Activated CD8-positive, alpha-beta memory T cell treated with anti-CD3 and anti-CD28 coated beads, Interleukin-2, amount 50 U/mL, for 24 hours (primary cell): ENCODE results near the gene GLB1L2.

Experiments
- DNase-seq: peaks from one replicate; pipeline ENCODE4 v3.0.0-alpha.2; 2020; ENCODE audit errors: extremely low read depth

The GLB1L2 gene

DNA sequence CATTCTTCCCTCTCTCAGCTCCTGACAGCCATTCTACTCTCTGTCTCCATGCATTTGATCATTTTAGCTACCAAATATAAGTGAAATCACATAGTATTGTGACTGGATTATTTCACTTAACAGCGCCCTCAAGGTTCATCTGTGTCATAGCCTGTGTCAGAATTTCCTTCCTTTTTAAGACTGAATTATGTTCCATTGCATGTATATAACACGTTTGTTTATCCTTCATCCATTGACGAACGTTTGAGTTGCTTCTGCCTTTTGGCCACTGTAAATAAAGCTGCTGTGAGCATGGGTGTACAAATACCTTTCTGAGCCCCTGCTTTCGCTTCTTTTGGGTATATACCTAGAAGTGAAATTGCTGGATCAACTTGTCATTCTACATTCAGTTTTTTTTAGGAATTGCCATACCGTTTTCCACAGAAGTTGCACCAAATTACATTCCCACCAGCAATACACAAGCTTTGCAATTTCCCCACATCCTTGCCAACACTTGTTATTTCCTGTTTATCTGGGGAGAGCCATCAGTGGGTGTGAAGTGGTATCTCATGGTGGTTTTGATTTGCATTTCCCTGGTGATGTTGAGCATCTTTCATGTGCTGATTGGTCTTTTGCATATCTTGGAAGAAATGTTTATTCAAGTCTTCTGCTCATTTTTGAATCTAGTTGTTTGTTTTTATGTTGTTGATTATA, 17.5 kb downstream of the GLB1L2 start:
- no peak for DNase-seq

DNA sequence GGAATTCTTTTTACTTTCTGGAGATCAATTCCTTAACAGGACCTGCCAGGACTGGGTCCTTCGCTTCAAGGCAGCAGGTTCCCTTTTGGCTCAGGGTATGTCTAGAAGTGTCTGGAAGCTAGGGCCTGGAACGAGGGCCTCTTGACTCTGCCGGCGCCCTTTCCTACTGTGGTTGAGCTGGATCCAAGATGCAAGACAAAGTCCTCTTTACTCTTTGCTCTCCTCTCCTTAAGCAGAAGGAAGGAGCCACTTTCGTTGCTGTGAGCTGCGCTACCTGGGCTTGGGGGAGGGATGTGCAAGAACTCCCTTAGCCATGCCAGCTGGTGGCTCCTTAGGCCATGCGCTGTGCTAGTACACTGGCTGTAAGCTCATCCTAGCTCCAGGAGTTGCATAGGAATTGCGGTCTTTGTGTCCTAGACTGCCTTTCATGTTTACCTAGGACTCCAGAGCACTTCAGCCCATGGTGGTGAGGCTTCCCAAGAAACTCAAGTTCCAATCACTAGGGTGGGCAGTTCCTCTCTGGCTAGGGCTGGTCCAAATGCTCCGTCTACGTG, 18.1 kb downstream of the GLB1L2 start:
- no peak for DNase-seq

DNA sequence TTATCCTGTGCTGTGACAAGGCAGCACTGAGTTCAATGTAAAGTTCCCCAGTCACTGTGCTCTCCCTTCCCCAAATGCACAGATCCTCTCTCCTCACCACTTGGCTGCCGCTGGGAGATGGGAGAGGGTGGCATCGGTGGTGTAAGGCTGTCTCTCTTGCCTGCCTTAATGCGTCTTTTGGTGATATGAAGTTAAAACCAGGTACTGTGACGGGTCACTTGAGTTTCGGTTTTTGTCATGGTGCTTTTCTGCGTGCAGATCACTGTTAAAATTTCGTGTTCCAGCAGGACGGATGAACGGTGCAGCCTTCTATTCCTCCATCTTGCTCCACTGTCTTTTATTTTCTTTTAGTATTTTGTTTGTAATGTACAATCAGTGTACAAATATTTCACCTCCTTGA, 18.6 kb downstream of the GLB1L2 start:
- DNase-seq, result no peak

DNA sequence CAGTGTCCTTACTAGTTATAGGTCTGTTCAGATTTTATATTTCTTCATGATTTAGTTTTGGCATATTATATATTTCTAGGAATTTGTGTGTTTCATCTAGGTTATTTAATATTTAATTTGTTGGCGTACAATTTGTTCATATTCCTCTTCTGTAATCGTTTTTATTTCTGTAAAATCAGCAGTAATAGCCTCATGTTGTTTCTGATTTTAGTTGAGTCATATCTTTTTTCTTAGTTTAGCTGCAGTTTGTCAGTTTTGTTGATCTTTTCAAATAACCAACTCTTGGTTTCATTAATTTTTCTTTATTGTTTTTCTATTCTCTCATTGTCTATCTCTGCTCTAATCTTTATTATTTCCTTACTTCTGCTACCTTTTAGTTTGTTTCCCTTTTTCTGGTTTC, 20.3 kb downstream of the GLB1L2 start:
- no peak for DNase-seq

DNA sequence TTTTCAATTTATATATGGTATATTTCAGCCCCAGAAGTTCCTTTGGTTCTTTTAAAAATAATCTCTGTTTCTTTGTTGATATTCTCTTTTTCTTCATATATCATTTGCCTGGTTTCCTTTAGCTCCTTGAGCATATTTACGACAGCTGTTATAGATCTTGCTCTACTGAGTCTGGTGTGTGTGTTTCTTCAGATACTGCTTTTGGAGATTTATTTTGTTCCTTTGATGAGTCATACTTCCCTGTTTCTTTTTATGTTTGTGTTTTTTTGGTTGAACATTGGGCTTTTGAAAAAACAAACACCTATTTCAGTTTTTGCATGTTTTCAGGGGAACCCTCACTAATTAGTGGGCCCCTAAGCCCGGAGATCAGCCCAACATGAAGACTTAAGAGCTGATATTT, 23.3 kb downstream of the GLB1L2 start:
- no peak for DNase-seq

DNA sequence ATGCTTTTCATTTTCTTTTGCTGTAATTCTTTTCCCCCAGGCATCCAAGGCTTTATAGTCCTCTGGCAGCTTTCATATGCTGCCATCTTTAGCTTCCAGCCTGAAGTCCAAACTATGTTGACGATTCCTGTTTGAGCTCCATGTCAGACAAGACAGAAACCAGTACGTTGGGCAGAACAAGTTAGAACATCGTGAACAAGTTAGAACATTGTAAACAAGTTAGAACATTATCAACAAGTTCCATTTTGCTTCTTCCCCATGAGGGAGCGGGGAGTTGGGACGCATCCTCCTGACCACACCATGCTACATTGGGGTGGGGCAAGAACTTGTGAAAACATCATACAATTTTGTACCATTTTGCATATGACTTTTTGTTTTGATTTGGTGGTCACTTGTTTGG, 23.9 kb downstream of the GLB1L2 start:
- no peak for DNase-seq

DNA sequence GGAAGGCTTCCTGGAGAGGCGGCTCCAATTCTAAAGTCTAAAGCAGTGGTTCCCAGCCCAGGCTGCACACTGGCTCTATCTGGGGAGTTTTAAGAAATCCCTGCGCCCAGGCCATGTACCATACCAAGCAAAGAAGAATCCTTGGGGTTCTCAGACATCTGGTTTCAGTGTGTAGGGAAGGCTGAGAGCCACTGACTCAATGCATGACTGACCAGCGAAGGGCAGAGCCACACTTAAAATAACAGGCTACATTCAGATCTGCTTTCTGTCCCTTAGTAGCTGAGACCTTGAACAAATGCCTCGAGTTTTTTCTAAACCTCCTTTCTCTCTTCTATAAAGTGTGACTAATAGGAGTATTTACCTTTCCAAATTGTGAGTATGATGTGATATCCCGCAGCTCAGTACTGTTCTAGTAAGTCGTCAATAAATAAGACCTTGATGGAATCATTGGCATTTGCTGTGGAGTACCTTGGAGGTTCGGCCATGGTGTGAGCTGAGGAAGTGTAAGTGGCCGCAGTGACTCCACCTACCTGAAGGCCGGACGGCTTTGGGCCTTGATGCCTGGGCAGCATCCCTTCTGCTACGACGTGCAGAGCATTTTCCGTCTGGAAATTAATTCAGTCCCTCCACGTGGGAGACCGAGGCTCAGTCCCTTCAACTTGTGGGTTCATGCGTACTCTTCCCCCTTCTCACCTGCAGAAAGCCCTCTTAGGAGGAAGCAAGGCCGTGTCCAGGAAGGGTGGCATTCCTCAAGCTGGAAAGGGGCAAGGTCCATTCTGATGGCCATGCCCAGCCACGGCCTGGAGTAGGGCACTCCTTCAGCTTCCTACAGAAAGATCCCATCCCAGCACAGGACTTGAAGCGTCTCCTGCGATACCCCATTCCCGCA, 25.1 kb downstream of the GLB1L2 start:
- no peak for DNase-seq

DNA sequence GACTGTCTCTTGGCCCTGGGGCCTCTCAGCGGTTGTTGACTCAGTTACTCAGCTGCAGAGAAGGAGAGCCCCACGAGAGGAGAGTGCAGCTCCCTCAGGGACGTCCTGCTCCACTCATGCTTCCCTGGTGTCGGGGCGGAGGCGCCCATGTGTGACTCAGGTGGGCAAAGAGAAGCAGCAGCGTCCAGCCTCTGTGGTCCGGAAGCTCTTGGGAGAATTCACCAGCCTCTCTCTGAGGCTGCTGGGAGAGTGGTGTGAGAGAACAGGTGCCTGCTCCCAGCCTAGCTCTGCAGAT, 25.7 kb downstream of the GLB1L2 start:
- no peak for DNase-seq

DNA sequence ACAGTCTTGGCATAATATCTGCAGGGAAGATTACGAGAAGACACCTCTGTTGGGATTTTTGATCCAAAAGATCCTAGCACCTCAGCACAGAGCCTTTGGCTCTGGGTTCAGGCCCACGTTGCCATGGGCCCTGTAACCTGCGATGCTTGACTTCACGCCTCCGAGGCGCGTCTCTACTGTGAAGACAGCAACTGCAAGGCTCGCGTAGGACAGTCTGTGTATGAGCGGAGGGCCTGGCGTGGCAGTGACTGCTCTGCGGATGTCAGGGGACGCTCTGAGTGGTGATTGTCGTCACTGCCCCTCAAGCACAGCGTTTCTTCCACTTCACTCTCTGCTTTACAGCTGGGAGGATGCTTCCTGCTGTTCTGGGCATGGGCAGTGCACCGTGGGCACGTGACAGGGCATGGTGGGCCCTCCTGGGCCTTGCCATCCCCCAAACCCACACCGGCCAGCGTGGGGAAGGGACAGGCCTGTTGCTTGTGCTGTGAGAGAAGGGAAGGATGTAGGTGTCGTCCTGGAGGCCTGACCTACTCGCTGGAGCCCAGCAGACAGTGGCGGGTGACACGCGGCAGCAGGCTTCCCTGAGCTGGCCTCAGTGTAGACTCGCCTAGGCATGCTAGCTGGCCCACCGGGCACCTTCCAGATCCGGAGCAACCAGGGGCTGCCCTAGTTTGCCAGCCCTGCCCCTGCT, 26.5 kb downstream of the GLB1L2 start:
- DNase-seq, result no peak

DNA sequence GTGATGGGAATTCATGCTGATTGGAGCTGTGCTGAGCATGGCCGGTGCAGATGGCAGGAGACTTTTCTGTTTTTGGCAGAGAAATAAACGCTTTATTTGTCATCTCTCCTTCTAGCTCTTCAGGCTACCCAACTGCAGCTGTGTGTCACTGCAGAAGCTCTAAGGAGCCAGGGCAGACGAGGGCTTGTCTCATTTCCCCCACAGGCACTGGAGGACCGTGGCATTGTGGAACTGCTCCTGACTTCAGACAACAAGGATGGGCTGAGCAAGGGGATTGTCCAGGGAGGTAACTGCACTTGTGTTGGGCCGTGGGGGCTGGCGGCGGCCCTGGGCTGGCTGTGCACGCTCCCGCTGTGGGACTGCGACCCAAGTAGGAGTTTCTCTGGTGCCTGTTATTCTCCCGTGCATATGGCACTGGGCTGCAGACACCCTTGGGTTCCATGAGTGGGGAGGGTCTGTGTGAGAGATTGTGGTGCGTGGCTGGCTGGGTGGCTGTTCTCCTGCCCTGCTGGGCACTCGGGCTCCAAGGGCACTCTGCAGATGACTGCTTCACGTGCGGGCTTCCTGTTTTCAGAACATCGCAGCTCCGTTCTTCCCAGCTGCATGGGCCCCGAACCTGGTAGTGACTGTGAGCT, 27.2 kb downstream of the GLB1L2 start:
- DNase-seq, result no peak

DNA sequence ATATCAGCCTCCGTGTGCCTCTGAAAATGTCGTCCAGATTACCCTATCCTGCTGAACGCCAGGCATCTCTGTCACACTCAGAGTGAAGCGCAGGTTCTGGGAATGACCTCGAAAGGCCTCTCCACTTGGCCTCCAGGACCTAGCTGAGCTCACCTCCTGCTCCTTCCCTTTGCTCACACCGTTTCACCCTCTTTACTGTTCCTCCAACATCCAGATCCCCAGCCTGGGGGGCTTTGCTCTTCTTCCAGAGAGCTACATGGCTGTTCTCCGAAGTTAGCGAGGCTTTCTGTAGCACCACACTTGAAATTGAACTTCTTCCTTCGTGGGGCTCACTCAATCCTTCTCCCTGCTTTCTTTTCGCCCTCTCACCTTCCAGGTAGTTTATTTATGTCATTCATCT, 27.9 kb downstream of the GLB1L2 start:
- no peak for DNase-seq

DNA sequence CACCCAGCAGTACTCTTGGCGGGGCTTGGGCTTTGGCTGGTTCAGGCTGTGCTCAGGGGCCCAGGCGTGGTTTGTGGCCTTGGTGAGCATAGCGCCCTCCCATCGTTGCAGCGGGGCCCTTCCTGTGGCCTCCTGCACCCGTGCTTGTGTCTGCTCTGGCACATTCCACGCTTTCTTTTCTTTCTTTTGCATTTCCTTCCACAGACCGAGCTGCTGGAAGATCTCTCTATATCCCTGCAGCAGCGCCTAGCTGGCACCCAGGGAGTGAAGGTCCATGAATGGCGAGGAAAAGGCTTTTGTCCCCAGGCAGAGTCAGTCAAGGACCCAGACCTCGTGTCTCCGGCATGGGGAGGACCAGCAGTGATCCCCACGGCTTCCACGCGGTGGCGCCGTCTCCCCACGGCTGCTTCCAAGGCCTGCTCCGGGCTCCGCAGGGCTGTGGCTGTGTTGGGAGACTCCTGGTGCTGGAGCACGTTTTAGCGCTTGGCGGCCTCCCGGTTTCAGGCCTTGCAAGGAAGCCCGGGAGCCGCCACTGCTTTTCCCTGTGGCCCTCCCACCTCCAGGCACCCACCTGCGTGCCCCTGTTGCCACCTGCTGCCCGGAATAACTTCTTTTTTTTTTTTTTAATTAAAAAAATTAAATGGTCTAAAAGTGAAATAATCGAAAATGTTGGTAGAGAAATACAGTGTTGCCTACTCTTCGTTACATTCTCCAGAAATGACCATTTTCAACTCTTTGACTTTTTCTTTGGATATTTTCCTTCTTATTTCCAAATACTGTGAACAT, 28.5 kb downstream of the GLB1L2 start:
- peak; percentile 33 for DNase-seq

DNA sequence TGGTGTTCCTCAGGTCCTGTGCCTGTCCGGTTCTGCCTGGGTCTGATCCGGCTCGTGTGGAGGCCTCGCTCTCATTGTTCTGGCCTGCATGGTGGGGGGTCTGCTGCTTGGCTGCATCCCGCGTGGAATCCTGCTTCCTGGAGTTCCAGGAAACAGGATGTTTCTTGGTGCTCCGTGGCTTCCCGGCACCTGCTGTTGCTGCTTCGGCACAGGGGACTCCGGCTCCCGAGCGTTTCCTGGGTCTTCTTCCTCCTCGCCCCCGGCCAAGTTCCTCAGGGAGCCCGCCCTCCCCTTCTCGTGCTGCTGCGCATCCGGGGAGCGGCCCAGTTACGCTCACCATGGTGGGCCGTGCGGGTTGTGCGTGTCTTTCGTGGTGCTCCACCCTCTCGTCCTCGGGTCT, 29.9 kb downstream of the GLB1L2 start:
- DNase-seq, result no peak

DNA sequence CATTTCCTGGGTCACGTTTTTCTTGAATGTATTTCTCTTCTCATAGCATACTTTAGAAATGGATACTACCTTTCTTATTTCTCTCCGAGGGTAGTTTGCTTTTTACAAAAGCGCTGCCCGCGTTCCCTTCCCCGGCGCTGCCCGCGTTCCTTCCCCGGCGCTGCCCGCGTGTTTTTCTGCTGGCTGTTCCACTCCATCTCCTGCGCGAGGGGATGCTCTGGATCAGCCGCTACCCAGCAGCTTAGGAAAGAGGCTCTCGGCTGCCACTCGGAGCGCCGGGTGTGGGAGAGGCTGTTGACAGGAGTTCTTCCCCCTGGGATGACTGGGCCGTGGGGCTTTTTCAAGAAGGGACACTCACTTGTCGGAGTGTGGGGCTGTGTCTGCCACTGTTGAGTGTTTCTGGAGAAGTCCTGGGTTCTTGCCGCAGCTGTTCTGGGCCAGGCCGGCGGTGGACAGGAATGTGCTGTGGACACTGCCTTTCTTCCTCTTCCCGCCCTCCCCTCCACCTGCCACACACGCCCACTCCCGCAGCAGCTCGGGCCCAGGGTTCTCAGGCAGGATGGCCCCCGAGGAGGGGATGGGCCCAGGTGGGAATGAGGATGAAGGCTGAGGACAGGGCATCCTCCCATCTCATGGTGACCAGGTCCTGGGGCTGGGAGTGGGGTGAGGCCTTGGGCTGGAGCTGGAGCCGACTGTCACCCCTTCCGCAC, 30.6 kb downstream of the GLB1L2 start:
- no peak for DNase-seq

DNA sequence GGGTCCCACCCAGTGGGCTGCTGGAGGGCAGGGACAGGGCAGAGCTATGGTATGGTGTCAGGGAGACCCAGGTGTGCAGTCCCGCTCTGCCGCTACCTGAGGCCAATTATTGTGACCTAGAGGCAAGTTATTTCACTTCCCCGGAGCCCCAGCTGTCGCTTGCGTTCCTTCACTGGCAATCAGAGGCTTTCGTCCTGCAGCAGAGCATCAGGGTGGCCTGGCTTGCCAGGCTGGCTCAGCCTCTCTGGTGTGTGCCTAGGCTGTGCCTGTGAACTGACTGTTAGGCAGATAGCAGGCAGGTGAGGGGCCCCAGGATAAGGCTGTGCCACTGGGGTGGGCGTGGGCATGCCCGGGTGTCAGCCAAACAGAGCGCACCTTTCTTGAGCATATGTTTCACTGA, 31.4 kb downstream of the GLB1L2 start:
- no peak for DNase-seq

DNA sequence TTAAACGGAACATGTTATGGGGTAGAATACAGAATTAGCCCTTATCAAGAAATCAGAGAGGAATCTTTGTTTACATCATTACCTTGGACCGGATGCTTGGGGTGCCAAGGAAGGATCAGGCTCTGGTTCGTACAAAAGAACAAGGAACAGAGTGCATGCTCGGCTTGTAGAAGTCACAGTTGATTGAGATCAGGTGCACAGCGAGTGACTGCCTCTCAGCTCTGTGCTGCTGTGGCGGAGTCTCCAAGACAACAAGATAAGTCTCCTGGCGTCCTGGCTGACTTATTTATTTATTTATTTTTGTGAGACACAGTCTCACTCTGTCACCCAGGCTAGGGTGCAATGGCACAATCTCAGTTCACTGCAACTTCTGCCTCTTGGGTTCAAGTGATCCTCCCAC, 31.8 kb downstream of the GLB1L2 start:
- DNase-seq, result no peak

DNA sequence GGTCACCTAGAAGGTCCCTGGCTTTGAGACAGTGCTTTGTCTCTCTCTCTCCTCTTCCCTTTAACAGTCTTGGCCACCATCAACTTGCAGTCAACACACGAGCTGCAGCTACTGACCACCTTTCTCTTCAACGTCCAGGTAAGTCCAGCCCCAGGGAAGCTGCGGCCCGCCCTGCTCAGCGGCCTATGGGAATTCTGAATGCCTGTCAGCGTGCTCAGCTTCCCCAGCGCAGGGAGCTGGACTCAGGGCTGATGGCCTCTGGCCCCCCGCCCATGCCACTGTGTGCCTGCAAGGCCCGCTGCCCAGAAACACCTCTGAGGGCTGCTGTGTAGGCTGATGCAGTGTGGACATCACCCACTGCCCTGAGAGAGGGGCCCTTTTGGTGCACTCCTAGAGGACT, 32.5 kb downstream of the GLB1L2 start:
- DNase-seq, result no peak

DNA sequence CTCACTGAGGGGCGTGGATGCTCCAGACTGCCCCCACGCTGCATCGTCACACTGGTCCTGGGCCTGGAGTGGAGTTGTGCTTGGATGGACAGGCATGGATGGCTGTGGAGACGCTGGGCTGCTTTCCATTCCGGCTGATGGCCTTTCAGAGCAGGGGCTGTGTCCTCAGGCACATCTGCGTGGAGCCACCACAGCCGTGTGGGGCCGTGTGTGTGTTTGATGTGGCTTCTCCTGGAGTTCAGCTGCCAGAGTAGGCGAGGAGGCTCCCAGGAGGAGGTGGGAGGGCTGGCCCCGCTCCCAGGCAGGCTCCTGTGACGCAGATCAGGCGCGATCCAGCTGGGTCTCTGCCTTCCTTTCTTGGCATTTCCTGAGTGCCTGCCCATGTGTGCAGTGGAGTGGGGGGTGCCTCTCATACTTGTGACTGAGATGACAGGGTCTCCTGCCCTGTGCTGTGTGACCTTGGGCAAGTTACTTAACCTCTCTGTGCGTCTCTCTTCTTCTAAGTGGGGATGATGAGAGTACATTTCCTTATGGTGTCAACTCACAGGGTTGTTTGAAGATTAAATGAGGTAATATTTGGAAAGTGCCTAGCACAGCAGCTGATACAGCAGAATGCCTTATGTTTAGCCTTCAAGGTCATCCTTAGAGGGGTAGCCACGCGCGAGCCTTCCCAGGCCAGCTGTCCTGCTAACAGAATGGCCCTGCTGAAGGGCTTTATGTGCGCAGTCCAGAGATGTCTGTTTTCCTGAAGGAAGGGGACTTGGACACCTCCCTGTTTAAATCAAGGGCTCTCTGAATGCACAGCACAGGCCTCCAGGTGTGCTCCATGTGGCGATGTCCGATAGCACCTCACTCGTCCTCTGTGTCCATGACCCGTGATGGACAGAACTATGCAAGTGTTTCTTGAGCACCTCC, 33.5 kb downstream of the GLB1L2 start:
- DNase-seq, result no peak

DNA sequence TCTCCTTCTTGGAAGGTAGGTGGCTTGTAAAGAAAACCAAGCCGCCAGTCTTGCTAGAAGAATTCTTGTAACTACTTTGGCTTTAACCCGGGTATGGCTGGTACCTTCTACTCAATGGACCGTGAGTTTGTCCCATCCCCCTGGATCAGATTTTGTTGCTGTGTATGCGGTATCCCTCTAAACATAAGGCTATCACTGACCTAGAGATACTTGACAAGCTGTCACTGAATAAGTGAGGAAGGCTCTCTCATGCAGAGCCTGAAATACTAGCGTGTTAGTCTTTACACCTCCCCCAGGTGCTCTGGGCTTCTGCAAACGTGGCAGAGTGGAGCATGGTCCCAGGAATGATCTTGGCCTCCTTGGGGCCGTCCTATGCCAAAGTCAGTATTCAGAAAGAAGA, 34.5 kb downstream of the GLB1L2 start:
- DNase-seq, result no peak

DNA sequence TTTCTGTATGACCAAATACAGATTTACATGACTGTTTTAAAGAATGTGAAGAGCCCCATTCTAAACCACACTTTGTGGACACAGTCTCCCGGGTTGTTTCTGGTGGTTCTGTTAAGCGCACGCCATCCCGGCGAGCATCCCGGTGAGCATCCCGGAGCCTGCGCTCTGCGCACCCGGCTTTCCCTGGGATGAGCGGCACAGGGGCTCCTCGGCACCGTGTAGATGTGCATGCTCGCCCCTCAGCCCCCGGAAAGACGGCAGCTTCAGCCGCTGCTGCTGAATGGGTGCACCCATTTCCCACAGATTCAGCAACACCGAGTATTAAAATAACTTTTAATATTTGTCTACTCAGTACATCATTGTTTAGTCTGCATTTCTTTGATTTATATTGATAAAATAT, 36.0 kb downstream of the GLB1L2 start:
- no peak for DNase-seq
